GM18508 (cell line): Measurements from ENCODE around the gene ABCC1.
"Not testable (repeated sequence)": the region's sequence is repeated elsewhere in the genome, so short reads cannot be mapped to it uniquely, and the experiment has no call there.

Source experiments
- ATAC-seq: cut with Tn5 transposase; IDR thresholded peaks from one replicate; pipeline ENCODE4 v1.9.1; 2021; ENCODE audit warnings: moderate number of reproducible peaks; ENCODE audit not compliant: insufficient read depth, unreplicated experiment

Gene ABCC1

GRCh38 chr16:15949210-15950160 is at the start of gene ABCC1:
Gene ABCC1, plus strand, starts transcription at chr16:15949616. Its CDS starts 136 bp downstream, at chr16:15949752.
- ATAC-seq = no peak

- no peak for ATAC-seq
These were observed 49.1 kb upstream of the ABCC1 start for GRCh38 chr16:15900357-15900756.

DNA sequence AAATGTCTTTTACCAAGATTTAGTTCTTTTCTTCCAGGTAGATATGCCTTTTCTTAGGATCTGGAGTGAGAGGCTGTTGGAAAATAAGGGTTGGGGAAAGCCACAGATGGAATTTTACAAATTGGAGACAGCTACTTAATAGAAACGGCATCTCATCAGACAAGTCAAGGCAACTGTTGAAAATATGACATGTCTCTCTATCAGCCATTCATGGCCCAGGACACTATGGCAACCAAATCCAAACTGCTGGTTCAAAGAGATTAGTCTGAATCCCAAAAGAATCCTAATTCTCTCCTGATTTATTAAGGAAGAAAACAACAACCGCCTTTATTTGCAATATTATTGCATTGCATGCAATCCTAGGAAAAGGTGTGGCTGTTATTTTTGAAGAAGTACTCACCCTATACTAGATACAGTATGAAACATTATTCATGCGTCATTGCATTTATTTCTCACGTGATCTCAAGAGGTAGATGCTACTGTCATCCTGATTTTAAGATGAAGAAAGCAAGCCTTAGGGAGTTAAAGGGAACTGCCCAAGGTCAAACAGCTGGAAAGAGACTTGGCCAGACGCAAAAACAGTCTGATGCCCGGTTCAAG is 48.4 kb upstream of the ABCC1 start:
- ATAC-seq = no peak

- no peak for ATAC-seq
These were observed 45.5 kb upstream of the ABCC1 start for GRCh38 chr16:15903960-15904359.

DNA sequence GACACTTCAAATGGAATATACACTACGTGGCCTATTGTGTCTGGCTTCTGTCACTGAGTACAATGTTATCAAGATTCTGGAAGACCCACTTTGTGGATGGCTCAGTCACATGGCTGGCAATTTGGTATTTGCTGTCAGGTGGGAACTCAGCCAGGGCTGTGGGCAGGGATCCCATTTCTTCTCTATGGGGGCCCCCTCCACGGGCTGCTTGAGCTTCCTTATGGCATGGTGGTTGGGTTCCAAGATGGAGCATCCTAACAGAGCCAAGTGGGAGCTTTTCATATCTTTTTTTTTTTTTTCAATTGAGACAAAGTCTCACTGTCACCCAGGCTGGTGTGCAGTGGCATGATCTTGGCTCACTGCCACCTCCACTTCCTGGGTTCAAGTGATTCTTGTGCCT is 43.0 kb upstream of the ABCC1 start:
- ATAC-seq = no peak

DNA sequence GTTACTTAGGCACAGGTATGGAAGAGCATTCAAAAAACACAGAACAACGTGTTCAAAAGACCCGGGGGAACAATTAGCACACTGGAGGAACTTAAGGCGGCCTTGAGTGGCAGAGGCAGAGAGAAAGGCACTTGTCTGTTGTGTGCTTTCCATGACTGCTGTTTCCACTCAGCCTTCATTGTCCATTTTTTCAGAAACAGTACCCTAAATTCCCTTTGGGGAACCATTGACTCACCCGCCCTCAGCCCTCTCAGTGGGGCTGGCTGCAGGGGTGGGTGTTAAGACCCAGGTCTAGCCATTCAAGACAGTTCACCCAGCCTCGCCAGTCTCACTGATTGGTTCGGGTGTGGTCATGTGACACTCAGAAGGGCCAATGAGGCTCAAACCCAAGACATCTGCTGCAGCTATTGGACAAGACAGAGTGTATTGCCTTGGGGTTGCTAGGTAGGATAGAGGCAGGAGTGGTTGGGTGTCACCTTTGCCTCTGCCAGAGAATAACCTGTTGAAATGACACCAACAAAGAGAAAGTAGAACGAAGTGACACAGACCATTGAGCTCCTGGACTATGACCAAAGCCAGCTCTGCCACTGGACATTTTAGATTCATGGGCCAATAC is 41.4 kb upstream of the ABCC1 start:
- peak; percentile 93 for ATAC-seq

DNA sequence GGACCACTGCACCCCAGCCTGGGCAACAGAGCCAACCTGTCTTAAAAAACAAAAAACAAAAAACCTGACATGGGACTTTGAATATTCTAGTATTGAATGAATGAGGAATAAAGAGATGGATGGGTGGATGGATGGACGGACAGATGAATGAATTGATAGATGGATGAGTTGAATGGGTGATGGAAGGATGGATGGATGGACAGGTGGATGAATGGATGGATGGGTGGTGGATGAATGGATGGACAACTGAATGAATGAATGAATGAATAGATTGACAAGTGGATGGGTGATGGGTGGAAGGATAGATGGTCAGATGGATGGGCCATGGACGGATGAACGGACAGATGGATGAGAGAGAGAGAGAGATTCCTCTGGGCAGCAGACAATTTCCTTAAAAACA is 38.2 kb upstream of the ABCC1 start:
- no peak for ATAC-seq

DNA sequence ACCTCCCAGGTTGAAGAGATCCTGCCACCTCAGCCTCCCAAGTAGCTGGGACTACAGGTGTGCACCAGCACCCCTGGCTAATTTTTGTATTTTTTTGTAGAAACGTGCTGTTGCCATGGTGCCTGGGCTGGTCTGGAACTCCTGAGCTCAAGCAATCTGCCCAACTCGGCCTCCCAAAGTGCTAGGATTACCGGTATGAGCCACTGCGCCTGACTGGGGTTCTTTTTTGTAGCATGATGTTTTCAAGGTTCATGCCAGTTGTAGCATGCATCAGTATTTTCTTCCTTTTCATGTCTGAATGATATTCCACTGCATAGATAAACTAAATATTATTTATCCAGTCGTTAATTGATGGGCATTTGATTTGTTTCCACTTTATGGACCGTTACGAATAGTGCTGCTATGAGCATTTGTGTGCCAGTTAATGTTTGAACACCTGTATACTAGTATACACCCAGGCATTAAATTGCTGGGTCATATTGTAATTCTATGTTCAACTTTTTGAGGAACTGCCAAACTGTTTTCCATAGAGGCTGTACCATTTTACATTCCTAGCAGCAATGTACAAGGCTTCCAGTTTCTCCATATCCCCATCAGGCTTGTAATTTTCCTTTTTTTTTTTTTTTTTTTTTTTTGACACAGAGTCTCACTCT is 36.2 kb upstream of the ABCC1 start:
- no peak for ATAC-seq

DNA sequence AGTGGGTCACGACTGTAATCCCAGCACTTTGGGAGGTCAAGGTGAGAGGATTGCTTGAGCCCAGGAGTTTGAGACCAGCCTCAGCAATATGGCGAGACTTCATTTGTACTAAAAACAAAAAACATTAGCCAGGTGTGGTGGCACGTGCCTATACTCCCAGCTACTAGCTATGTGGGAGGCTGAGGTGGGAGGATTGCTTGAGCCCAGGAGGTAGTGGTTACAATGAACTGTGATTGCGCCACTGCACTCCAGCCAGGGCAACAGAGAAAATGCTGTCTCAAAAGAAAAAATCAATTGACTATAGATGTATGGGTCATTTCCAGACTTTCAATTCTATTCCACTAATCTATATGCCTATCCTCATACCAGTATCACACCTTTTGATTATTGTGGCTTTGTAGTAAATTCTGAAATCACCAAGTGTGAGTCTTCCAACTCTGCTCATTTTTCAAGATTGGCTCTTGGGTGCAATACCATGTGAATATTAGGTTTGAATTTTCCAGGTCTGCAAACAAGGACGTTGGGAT is 33.8 kb upstream of the ABCC1 start:
- no peak for ATAC-seq

DNA sequence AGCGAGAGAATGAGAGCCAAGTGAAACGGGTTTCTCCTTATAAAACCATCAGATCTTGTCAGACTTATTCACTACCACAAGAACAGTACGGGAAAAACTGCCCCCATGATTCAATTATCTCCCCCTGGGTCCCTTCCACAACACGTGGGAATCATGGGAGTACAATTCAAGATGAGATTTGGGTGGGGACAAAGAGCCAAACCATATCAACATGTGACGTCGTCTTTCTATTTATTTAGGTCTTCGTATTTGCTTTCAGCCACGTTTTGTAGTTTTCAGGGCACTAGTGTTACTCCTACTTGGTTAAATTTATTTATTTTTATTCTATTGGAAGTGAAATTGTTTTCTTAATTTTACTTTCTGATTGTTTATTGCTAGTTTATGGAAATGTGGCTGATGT is 33.1 kb upstream of the ABCC1 start:
- ATAC-seq = no peak

GRCh38 chr16:15918314-15918713 is 31.1 kb upstream of the ABCC1 start:
- not testable (repeated sequence) for ATAC-seq

GRCh38 chr16:15919331-15919730 is 30.1 kb upstream of the ABCC1 start:
- no peak for ATAC-seq

DNA sequence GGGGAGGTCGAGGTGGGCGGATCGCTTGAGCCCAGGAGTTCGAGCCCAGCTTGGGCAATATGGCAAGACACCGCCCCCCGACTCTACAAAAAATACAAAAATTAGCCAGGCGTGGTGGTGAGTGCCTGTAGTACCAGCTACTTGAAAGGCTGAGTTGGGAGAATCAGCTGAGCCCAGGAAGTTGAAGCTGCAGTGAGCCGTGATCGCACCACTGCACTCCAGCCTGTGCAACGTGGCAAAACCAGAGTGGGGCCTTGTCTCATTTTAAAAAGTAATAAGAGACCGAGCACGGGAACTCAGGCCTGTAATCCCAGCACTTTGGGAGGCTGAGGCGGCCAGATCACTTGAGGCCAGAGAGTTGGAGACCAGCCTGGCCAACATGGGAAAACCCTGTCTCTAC is 24.4 kb upstream of the ABCC1 start:
- ATAC-seq = no peak

DNA sequence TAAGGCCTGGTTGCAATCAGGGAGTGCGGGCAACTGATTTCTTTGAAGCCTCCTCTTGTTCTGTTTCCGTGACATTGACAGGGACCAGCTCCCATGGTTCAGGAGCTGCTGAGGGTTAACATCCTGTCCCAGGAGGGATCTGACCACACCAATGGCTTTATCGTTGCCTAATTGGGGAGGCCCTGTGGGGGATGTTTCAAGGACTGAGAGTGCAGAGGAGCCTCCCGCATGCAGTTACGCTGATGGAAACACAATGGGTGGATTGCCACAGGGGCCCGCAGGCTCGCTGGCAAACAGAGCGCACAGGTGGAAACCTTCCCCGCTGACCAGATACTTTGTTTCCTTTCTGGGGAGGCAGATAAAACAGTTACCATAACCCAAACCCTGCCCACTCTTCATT is 23.8 kb upstream of the ABCC1 start:
- no peak for ATAC-seq

GRCh38 chr16:15928261-15929104 is 20.9 kb upstream of the ABCC1 start:
- no peak for ATAC-seq

GRCh38 chr16:15932939-15933338 is 16.5 kb upstream of the ABCC1 start:
- ATAC-seq = no peak

GRCh38 chr16:15933781-15934180 is 15.6 kb upstream of the ABCC1 start:
- no peak for ATAC-seq

DNA sequence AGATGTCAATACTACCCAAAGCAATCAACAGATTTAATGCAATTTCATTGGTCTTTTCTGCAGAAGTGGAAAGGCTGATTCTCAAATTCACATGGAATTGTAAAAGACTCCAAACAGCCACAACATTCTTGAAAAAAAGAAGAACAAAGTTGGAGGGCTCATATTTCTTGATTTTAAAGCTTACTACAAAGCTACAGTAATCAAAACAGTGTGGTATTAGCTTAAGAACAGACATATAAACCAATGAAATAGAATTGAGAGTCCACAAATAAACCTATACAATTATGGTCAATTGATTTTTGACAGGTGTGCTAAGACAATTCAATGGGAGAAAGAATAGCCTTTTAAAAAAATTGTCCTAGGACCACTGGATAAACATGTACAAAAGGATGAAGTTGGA is 14.4 kb upstream of the ABCC1 start:
- no peak for ATAC-seq

DNA sequence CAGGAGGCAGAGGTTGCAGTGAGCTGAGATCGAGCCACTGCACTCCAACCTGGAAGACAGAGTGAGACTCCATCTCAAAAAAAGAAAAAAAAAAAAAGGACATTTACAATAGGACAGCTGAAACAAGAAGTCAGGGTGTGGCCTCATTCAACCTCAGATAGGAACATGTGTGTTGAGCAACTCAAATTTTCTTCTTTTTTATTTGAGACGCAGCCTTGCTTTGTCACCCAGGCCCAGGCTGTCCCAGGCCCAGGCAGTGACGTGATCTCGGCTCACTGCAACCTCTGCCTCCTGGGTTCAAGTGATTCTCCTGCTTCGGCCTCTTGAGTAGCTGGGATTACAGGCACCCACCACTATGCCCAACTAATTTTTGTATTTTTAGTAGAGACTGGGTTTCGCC is 12.6 kb upstream of the ABCC1 start:
- not testable (repeated sequence) for ATAC-seq
